BJ (cell line): Measurements from ENCODE around the gene COA7. TPM values are rescaled to one million over a fixed set of nuclear protein-coding genes. Genes with fewer than 3 reads are reported as not detected.

Experiments
- CTCF ChIA-PET: fragments of 350-600 bp; formaldehyde crosslinking; extraction: SDS; loops from one replicate; lab custom pipeline; 2021; ENCODE audit warnings: antibody characterized with exemption, inconsistent platforms; lab: Yijun Ruan, JAX
- POLR2A ChIA-PET: fragments of 300-600 bp; sonication (Branson Sonifier 250); formaldehyde crosslinking; extraction: SDS; loops from one replicate; lab custom pipeline; 2021; ENCODE audit warnings: antibody characterized with exemption; lab: Charles Lee
- DNase-seq: peaks from one replicate; pipeline ENCODE4 v3.0.0-alpha.2; 2011; ENCODE audit warnings: low read depth
- H3K27me3 ChIP-seq: 2 replicates; pipeline ENCODE4 v1.6.0; 2011; ENCODE audit warnings: low read length; ENCODE audit not compliant: control insufficient read depth, insufficient read depth
- H3K36me3 ChIP-seq: 2 replicates; pipeline ENCODE4 v1.5.1; 2011; ENCODE audit warnings: low read length; ENCODE audit not compliant: control insufficient read depth, insufficient read depth
- H3K4me3 ChIP-seq: 2 replicates; pipeline ENCODE4 v1.5.1; 2011; ENCODE audit warnings: low read depth, mild to moderate bottlenecking, control low read depth, low read length
- CTCF ChIP-seq: IDR thresholded peaks from 2 replicates; pipeline ENCODE4 v1.5.1; 2011; ENCODE audit warnings: low read depth, mild to moderate bottlenecking, control low read depth, inconsistent platforms, low read length, moderate library complexity; ENCODE audit not compliant: insufficient read depth
- polyA plus RNA-seq: library from polyadenylated mRNA; depleted of rRNA; stranded (reverse); fragments of >200 nt; gene quantifications from 2 replicates; pipeline ENCODE4 v1.2.3, GENCODE V29; 2011

COA7 gene
- polyA plus RNA-seq, 1 experiment, result 14.4 TPM

- Histone ChIP-seq H3K4me3 (no peak overlapping the region), H3K36me3 (no peaks in the 10 kb centered on the region), H3K27me3 (no peaks in the 10 kb centered on the region)
- TF ChIP-seq CTCF, result no peak
- ChIA-PET POLR2A (interaction anchor here (0.6 kb wide), 2 partner anchors 21 to 212 kb away, joined by 4 to 11 read pairs; no protein-coding TSS in a partner anchor), CTCF (interaction anchor here (0.9 to 1.1 kb wide), 2 partner anchors 18 to 112 kb away, joined by 4 read pairs; no protein-coding TSS in a partner anchor)
- no peak for DNase-seq
Observed at GRCh38 chr1:52668711-52669110, 29.4 kb downstream of the COA7 start.

- CTCF ChIA-PET, result no interaction called here
- POLR2A ChIA-PET, result no interaction called here
- Histone ChIP-seq H3K27me3 (no peaks in the 10 kb centered on the region), H3K36me3 (no peaks in the 10 kb centered on the region), H3K4me3 (no peak overlapping the region)
- TF ChIP-seq CTCF, result no peak
- no peak for DNase-seq
Observed at GRCh38 chr1:52667984-52668383, 30.2 kb downstream of the COA7 start.

GRCh38 chr1:52667290-52667689 lies 30.9 kb downstream of the COA7 start:
- H3K36me3 ChIP-seq, result no peaks in the 10 kb centered on the region
- H3K4me3 ChIP-seq, result no peak overlapping the region
- ChIA-PET POLR2A (no interaction called here), CTCF (interaction anchor here (1.2 kb wide), 1 partner anchor 234 kb away, joined by 3 read pairs; no protein-coding TSS in a partner anchor)
- TF ChIP-seq CTCF, result no peak
- no peaks in the 10 kb centered on the region for H3K27me3 ChIP-seq
- no peak for DNase-seq

- no peak for TF ChIP-seq CTCF
- Histone ChIP-seq H3K4me3 (no peak overlapping the region), H3K27me3 (no peaks in the 10 kb centered on the region), H3K36me3 (no peaks in the 10 kb centered on the region)
- CTCF ChIA-PET, result no interaction called here
- POLR2A ChIA-PET, result no interaction called here
- no peak for DNase-seq
Observed at GRCh38 chr1:52665006-52665941, 32.9 kb downstream of the COA7 start.

GRCh38 chr1:52663716-52664115 lies 34.4 kb downstream of the COA7 start:
- Histone ChIP-seq H3K36me3 (no peaks in the 10 kb centered on the region), H3K4me3 (no peak overlapping the region), H3K27me3 (no peaks in the 10 kb centered on the region)
- no peak for DNase-seq
- ChIA-PET POLR2A (no interaction called here), CTCF (no interaction called here)
- no peak for TF ChIP-seq CTCF
